HCT116 (cell line): ENCODE results near the gene AGBL1. TPM values are rescaled to one million over a fixed set of nuclear protein-coding genes. Genes with fewer than 3 reads are reported as not detected.

Experiments used
- ATAC-seq: fragments of 200-7000 bp; cut with Tn5 transposase; 2 replicates; pipeline ENCODE4 v1.9.1; 2020; ENCODE audit warnings: mild to moderate bottlenecking, moderate library complexity
- BruUV-seq: library from RNA; stranded (reverse); fragments of 400-500 nt; replicated peaks from 2 replicates; lab custom pipeline; 2021; lab: Mats Ljungman, UMichigan
- CTCF ChIA-PET: fragments of 300-600 bp; sonication (Branson Sonifier 250); formaldehyde crosslinking; loops from one replicate; lab custom pipeline; 2021; ENCODE audit warnings: antibody characterized with exemption; lab: Charles Lee
- POLR2A ChIA-PET: fragments of 300-600, 350-600 bp; sonication (Branson Sonifier 250); formaldehyde crosslinking; loops from one replicate; lab custom pipeline; 2021; ENCODE audit warnings: antibody characterized with exemption; lab: Charles Lee
- RAD21 ChIA-PET, 2 experiments: fragments of 300-600 bp; sonication (Branson Sonifier 250); formaldehyde crosslinking; loops; one replicate each; lab custom pipeline; 2023; ENCODE audit warnings: low total read pairs in 2 of 2; ENCODE audit not compliant: uncharacterized antibody in 2 of 2, unreplicated experiment in 2 of 2, low non-redundant PET in 1 of 2; lab: Charles Lee
- DNase-seq: peaks from one replicate; pipeline ENCODE4 v3.0.0-alpha.2; 2010; ENCODE audit warnings: low read depth, low spot score
- H2AFZ ChIP-seq: fragments of 200-600 bp; shearing (Covaris generic), sonication (generic); 2 replicates; pipeline ENCODE4 v1.6.1; 2017; ENCODE audit warnings: low read depth, mixed run types, mixed read lengths, antibody characterized with exemption, low read length; ENCODE audit not compliant: poor library complexity, severe bottlenecking
- H3K27ac ChIP-seq: 2 replicates; pipeline ENCODE4 v1.5.1; 2012; ENCODE audit warnings: low read depth, low read length
- H3K27me3 ChIP-seq: fragments of 200-600 bp; sonication (generic); 2 replicates; pipeline ENCODE4 v1.6.1; 2016; ENCODE audit warnings: mixed run types, low read length, mixed read lengths; ENCODE audit not compliant: insufficient read depth
- H3K36me3 ChIP-seq, 2 experiments: fragments of 200-500 bp in 1 of 2; fragments of 200-600 bp in 1 of 2; sonication (Bioruptor generic) in 1 of 2; sonication (generic) in 1 of 2; 2 replicates each; pipeline versions ENCODE4 v1.5.1 to v1.6.1; 2014 to 2016; ENCODE audit warnings: low read length in 2 of 2, inconsistent platforms in 1 of 2, mixed read lengths in 1 of 2, mixed run types in 1 of 2; ENCODE audit not compliant: insufficient read depth in 2 of 2, control insufficient read depth in 1 of 2
- H3K4me1 ChIP-seq, 2 experiments: fragments of 200-600 bp in 1 of 2; sonication (generic) in 1 of 2; 2 replicates each; pipeline versions ENCODE4 v1.5.1 to v1.6.1; 2012 to 2017; ENCODE audit warnings: low read length in 2 of 2, inconsistent platforms in 1 of 2, mild to moderate bottlenecking in 1 of 2, mixed read lengths in 1 of 2, mixed run types in 1 of 2, moderate library complexity in 1 of 2; ENCODE audit not compliant: insufficient read depth in 2 of 2, control insufficient read depth in 1 of 2
- H3K4me2 ChIP-seq: fragments of 200-600 bp; sonication (generic); 2 replicates; pipeline ENCODE4 v1.6.1; 2017; ENCODE audit warnings: mixed run types, low read length, mixed read lengths
- H3K4me3 ChIP-seq, 2 experiments: fragments of 200-600 bp in 1 of 2; sonication (generic) in 1 of 2; replicated peaks in 1 of 2; 2 replicates each; pipeline ENCODE4 v1.5.1; 2011 to 2016; ENCODE audit warnings: low read length in 2 of 2, control low read depth in 1 of 2, low read depth in 1 of 2, mild to moderate bottlenecking in 1 of 2, mixed read lengths in 1 of 2, mixed run types in 1 of 2
- H3K79me2 ChIP-seq: fragments of 200-600 bp; sonication (generic); 2 replicates; pipeline ENCODE4 v1.6.1; 2017; ENCODE audit warnings: mild to moderate bottlenecking, mixed run types, low read length, moderate library complexity, mixed read lengths; ENCODE audit not compliant: insufficient read depth
- H3K9ac ChIP-seq: fragments of 200-600 bp; sonication (generic); 2 replicates; pipeline ENCODE4 v1.6.1; 2016; ENCODE audit warnings: low read length, mixed read lengths
- H3K9me2 ChIP-seq: fragments of 200-600 bp; sonication (generic), shearing (Covaris generic); 2 replicates; pipeline ENCODE4 v1.6.1; 2017; ENCODE audit warnings: mixed run types, mild to moderate bottlenecking, moderate library complexity; ENCODE audit not compliant: insufficient read depth
- H3K9me3 ChIP-seq, 2 experiments: fragments of 200-500 bp in 1 of 2; fragments of 200-600 bp in 1 of 2; sonication (Bioruptor generic) in 1 of 2; sonication (generic) in 1 of 2; 2 replicates each; pipeline ENCODE4 v1.6.1; 2014 to 2017; ENCODE audit warnings: low read length in 2 of 2, mixed read lengths in 2 of 2, inconsistent platforms in 1 of 2, low read depth in 1 of 2, mild to moderate bottlenecking in 1 of 2, mixed run types in 1 of 2, moderate library complexity in 1 of 2; ENCODE audit not compliant: control insufficient read depth in 1 of 2, insufficient read depth in 1 of 2
- H4K20me1 ChIP-seq: fragments of 200-600 bp; sonication (generic), shearing (Covaris generic); 2 replicates; pipeline ENCODE4 v1.6.1; 2017; ENCODE audit warnings: mixed run types, mild to moderate bottlenecking, moderate library complexity; ENCODE audit not compliant: insufficient read depth
- EGR1 ChIP-seq: IDR thresholded peaks from 2 replicates; pipeline ENCODE4 v1.6.1; 2012; ENCODE audit warnings: low read depth
- ELF1 ChIP-seq: IDR thresholded peaks from 2 replicates; pipeline ENCODE4 v1.6.1; 2012; ENCODE audit warnings: low read depth, borderline replicate concordance
- POLR2A ChIP-seq: IDR thresholded peaks from 2 replicates; pipeline ENCODE4 v1.7.0; 2011; ENCODE audit warnings: borderline replicate concordance; ENCODE audit not compliant: insufficient read depth, insufficient read length; ENCODE audit errors: extremely low read depth
- POLR2AphosphoS5 ChIP-seq: IDR thresholded peaks from 2 replicates; pipeline ENCODE4 v1.6.1; 2011; ENCODE audit warnings: mild to moderate bottlenecking, low read depth, low read length, moderate library complexity
- RAD21 ChIP-seq: IDR thresholded peaks from 2 replicates; pipeline ENCODE4 v1.6.1; 2012; ENCODE audit warnings: low read depth, mild to moderate bottlenecking
- SP1 ChIP-seq: IDR thresholded peaks from 2 replicates; pipeline ENCODE4 v1.6.1; 2012; ENCODE audit warnings: low read depth
- SRF ChIP-seq: IDR thresholded peaks from 2 replicates; pipeline ENCODE4 v1.6.1; 2012; ENCODE audit warnings: low read depth
- YY1 ChIP-seq: IDR thresholded peaks from 2 replicates; pipeline ENCODE4 v1.6.1; 2011; ENCODE audit warnings: low read length, low read depth, moderate library complexity, mild to moderate bottlenecking; ENCODE audit not compliant: insufficient replicate concordance; ENCODE audit errors: extremely low read depth
- ZBTB33 ChIP-seq: IDR thresholded peaks from 2 replicates; pipeline ENCODE4 v1.6.1; 2011; ENCODE audit warnings: mild to moderate bottlenecking, low read length, moderate library complexity; ENCODE audit not compliant: insufficient replicate concordance; ENCODE audit errors: extremely low read depth
- intact Hi-C: fragments of 100-400 bp; cut with micrococcal nuclease; formaldehyde crosslinking; loops from 2 replicates; pipeline ENCODE4 v1.10.0; 2022
- total RNA-seq: library from RNA; stranded (reverse); gene quantifications from one replicate; pipeline ENCODE4 v1.2.1, GENCODE V29; 2021; ENCODE audit not compliant: unreplicated experiment
- TF ChIP-seq, protein P1 (sequence below): IDR thresholded peaks from 2 replicates; pipeline ENCODE4 v1.6.1; 2012
- TF ChIP-seq, protein P2 (sequence below): IDR thresholded peaks from 2 replicates; pipeline ENCODE4 v1.6.1; 2012; ENCODE audit warnings: low read depth

AGBL1 gene
- total RNA-seq, 1 experiment from 2014 or later = not detected

DNA sequence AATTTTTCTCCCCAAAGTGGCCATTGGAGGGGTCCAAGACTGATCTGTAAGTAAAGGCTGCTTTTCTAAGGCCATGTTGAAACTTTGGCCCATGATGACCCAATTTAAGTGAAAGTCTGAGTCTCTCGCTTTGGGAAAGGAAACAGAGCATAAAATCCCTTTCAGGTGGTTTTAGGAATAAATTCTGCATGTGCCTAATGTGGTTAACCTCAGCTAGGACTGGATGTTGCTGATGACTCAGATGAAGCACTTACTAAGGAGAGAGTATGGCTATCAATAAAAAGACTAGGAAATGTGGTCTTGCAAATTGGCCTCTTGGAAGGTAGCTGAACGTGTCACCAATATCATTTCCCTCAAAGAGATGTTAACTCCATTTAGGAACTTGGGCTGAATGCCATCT is 458.5 kb downstream of the AGBL1 start:
- RAD21 ChIA-PET = no interaction called here
- DNase-seq = no peak
- Histone ChIP-seq H3K36me3 (no peaks in the 10 kb centered on the region), H3K9me3 (peaks cover 0 to 35% of the 10 kb centered on the region in 2 experiments; a peak in 2 of 4 replicates), H3K9me2 (no peaks in the 10 kb centered on the region), H3K9ac (no peak overlapping the region), H3K27me3 (no peaks in the 10 kb centered on the region), H3K4me3 (no peak overlapping the region), H3K27ac (no peak overlapping the region), H3K79me2 (no peaks in the 10 kb centered on the region), H3K4me1 (no peaks in the 10 kb centered on the region), H2AFZ (no peak overlapping the region), H3K4me2 (no peak overlapping the region), H4K20me1 (no peaks in the 10 kb centered on the region)
- ATAC-seq = no peak
- BruUV-seq = no TSS peak
- POLR2A ChIA-PET = no interaction called here
- intact Hi-C loops = no loop called here
- TF ChIP-seq SRF = no peak
- no peak for TF ChIP-seq ZBTB33
- CTCF ChIA-PET = no interaction called here

DNA sequence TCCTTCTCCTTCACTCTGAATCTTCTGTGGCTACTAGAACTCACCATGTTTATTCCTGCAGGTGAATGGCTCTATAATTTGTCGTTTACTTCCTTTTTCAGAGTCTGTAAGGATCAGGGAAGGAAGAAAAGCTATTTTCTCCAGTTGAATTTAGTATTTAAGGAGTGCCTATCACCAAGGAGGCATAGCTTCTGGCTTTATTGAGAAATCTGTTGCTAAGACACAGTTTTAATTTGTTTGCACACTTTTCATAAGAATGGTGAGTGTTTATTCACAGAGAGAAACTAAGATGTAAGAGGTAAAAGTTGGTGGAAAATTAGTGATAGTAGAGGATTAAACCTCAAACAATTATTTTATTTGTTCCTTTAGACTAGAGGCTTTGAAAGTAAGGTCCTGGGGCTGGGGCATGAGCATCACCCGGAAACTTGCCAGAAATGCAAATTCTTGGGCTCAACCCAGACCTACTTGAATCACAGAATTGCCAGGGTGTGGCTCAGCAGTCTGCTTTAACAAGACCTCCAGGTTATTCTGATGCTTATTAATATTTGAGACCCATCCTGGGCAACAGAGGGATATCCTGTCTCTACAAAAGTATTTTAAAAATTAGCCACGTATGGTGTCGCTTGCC is 461.3 kb downstream of the AGBL1 start:
- Histone ChIP-seq H3K79me2 (no peaks in the 10 kb centered on the region), H4K20me1 (no peaks in the 10 kb centered on the region), H3K4me1 (no peaks in the 10 kb centered on the region), H3K9me2 (no peaks in the 10 kb centered on the region), H3K36me3 (no peaks in the 10 kb centered on the region), H3K9me3 (peaks cover 5 to 35% of the 10 kb centered on the region in 2 experiments; a peak in 2 of 4 replicates), H3K4me2 (no peak overlapping the region), H3K9ac (no peak overlapping the region), H3K27ac (no peak overlapping the region), H2AFZ (no peak overlapping the region), H3K4me3 (no peak overlapping the region)
- BruUV-seq = no TSS peak
- DNase-seq = no peak
- ChIA-PET CTCF (no interaction called here), RAD21 (no interaction called here), POLR2A (no interaction called here)
- intact Hi-C loops = no loop called here
- ATAC-seq = no peak
- no peak for TF ChIP-seq ZBTB33
- no peak for TF ChIP-seq EGR1
- TF ChIP-seq, protein P1, sequence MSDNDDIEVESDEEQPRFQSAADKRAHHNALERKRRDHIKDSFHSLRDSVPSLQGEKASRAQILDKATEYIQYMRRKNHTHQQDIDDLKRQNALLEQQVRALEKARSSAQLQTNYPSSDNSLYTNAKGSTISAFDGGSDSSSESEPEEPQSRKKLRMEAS = no peak
- no peak for TF ChIP-seq SP1
- no peak for TF ChIP-seq RAD21
- no peak for TF ChIP-seq YY1
- no peak for TF ChIP-seq ELF1
- TF ChIP-seq, protein P2, sequence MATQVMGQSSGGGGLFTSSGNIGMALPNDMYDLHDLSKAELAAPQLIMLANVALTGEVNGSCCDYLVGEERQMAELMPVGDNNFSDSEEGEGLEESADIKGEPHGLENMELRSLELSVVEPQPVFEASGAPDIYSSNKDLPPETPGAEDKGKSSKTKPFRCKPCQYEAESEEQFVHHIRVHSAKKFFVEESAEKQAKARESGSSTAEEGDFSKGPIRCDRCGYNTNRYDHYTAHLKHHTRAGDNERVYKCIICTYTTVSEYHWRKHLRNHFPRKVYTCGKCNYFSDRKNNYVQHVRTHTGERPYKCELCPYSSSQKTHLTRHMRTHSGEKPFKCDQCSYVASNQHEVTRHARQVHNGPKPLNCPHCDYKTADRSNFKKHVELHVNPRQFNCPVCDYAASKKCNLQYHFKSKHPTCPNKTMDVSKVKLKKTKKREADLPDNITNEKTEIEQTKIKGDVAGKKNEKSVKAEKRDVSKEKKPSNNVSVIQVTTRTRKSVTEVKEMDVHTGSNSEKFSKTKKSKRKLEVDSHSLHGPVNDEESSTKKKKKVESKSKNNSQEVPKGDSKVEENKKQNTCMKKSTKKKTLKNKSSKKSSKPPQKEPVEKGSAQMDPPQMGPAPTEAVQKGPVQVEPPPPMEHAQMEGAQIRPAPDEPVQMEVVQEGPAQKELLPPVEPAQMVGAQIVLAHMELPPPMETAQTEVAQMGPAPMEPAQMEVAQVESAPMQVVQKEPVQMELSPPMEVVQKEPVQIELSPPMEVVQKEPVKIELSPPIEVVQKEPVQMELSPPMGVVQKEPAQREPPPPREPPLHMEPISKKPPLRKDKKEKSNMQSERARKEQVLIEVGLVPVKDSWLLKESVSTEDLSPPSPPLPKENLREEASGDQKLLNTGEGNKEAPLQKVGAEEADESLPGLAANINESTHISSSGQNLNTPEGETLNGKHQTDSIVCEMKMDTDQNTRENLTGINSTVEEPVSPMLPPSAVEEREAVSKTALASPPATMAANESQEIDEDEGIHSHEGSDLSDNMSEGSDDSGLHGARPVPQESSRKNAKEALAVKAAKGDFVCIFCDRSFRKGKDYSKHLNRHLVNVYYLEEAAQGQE = no peak
- TF ChIP-seq SRF = no peak
- TF ChIP-seq POLR2AphosphoS5 = no peak
- TF ChIP-seq POLR2A = no peak
- TF ChIP-seq, all 23 proteins: peak for 0
- H3K27me3 ChIP-seq = no peaks in the 10 kb centered on the region
